ENCODE measurements around the gene CPNE7.

CPNE7 gene

DNA sequence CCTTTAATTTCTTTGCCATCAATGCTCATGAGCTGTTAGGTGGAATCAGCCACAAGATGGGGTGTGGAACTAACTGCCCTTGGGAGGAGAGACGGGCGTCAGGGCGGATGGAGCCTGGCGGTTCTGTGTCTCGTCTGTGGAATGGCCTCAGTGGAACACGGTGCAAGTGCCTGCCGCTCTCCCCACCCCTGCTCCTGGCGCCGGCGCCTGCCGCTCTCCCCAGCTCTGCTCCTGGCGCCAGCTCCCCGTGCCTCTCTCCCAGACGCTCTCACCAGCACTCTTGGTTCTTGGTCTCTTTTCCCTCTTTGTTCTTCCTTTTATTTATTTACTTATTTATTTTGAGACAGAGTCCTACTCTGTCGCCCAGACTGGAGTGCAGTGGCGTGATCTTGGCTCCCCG is 28.3 kb upstream of the CPNE7 start:
- no peak for DNase-seq (ENCODE audit: low read depth in 1 of 2, low spot score in 1 of 2)
- H3K27ac ChIP-seq (replicated peaks): no peak overlapping the region
- no peak overlapping the region for H3K4me3 ChIP-seq (replicated peaks; ENCODE audit: insufficient read depth, low read length)
- TF ChIP-seq POLR2AphosphoS5 (IDR thresholded peaks at IDR 0.05; ENCODE audit: low read depth) (no peak), SPI1 (IDR thresholded peaks at IDR 0.05; ENCODE audit: borderline replicate concordance, low read depth) (no peak), GABPA (IDR thresholded peaks at IDR 0.05; ENCODE audit: low read depth) (no peak)
- TF ChIP-seq, protein P1, sequence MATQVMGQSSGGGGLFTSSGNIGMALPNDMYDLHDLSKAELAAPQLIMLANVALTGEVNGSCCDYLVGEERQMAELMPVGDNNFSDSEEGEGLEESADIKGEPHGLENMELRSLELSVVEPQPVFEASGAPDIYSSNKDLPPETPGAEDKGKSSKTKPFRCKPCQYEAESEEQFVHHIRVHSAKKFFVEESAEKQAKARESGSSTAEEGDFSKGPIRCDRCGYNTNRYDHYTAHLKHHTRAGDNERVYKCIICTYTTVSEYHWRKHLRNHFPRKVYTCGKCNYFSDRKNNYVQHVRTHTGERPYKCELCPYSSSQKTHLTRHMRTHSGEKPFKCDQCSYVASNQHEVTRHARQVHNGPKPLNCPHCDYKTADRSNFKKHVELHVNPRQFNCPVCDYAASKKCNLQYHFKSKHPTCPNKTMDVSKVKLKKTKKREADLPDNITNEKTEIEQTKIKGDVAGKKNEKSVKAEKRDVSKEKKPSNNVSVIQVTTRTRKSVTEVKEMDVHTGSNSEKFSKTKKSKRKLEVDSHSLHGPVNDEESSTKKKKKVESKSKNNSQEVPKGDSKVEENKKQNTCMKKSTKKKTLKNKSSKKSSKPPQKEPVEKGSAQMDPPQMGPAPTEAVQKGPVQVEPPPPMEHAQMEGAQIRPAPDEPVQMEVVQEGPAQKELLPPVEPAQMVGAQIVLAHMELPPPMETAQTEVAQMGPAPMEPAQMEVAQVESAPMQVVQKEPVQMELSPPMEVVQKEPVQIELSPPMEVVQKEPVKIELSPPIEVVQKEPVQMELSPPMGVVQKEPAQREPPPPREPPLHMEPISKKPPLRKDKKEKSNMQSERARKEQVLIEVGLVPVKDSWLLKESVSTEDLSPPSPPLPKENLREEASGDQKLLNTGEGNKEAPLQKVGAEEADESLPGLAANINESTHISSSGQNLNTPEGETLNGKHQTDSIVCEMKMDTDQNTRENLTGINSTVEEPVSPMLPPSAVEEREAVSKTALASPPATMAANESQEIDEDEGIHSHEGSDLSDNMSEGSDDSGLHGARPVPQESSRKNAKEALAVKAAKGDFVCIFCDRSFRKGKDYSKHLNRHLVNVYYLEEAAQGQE (IDR thresholded peaks at IDR 0.05; ENCODE audit: insufficient replicate concordance, low read depth): no peak
- TF ChIP-seq, protein P2, sequence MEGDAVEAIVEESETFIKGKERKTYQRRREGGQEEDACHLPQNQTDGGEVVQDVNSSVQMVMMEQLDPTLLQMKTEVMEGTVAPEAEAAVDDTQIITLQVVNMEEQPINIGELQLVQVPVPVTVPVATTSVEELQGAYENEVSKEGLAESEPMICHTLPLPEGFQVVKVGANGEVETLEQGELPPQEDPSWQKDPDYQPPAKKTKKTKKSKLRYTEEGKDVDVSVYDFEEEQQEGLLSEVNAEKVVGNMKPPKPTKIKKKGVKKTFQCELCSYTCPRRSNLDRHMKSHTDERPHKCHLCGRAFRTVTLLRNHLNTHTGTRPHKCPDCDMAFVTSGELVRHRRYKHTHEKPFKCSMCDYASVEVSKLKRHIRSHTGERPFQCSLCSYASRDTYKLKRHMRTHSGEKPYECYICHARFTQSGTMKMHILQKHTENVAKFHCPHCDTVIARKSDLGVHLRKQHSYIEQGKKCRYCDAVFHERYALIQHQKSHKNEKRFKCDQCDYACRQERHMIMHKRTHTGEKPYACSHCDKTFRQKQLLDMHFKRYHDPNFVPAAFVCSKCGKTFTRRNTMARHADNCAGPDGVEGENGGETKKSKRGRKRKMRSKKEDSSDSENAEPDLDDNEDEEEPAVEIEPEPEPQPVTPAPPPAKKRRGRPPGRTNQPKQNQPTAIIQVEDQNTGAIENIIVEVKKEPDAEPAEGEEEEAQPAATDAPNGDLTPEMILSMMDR (IDR thresholded peaks at IDR 0.05; ENCODE audit: insufficient read depth, low read length): no peak
- no peaks in the 10 kb centered on the region for H3K27me3 ChIP-seq (ENCODE audit: insufficient read depth, poor library complexity, severe bottlenecking)

DNA sequence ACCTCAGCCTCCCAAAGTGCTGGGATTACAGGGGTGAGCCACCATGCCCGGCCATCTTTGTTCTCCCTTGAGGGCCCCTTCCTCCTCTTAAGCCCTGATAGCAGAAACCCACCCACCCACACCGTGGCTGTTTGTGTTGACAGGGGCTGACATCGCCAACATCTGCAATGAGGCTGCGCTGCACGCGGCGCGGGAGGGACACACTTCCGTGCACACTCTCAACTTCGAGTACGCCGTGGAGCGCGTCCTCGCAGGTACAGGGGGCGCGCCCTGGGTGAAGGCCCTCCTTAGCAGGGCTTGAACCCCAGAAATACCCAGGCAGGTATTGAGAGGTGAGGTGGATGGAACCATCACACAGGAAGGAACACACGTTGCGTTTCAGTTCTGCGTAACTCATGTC is 27.7 kb upstream of the CPNE7 start:
- Histone ChIP-seq H3K4me3 (replicated peaks; ENCODE audit: insufficient read depth, low read length) (no peak overlapping the region), H3K27me3 (ENCODE audit: insufficient read depth, poor library complexity, severe bottlenecking) (no peaks in the 10 kb centered on the region), H3K27ac (replicated peaks) (no peak overlapping the region)
- DNase-seq (ENCODE audit: low read depth in 1 of 2, low spot score in 1 of 2): no peak
- TF ChIP-seq, protein P2 (IDR thresholded peaks at IDR 0.05; ENCODE audit: insufficient read depth, low read length): no peak
- TF ChIP-seq SPI1 (IDR thresholded peaks at IDR 0.05; ENCODE audit: borderline replicate concordance, low read depth): no peak
- TF ChIP-seq GABPA (IDR thresholded peaks at IDR 0.05; ENCODE audit: low read depth): no peak
- TF ChIP-seq, protein P1 (IDR thresholded peaks at IDR 0.05; ENCODE audit: insufficient replicate concordance, low read depth): no peak
- TF ChIP-seq POLR2AphosphoS5 (IDR thresholded peaks at IDR 0.05; ENCODE audit: low read depth): no peak

DNA sequence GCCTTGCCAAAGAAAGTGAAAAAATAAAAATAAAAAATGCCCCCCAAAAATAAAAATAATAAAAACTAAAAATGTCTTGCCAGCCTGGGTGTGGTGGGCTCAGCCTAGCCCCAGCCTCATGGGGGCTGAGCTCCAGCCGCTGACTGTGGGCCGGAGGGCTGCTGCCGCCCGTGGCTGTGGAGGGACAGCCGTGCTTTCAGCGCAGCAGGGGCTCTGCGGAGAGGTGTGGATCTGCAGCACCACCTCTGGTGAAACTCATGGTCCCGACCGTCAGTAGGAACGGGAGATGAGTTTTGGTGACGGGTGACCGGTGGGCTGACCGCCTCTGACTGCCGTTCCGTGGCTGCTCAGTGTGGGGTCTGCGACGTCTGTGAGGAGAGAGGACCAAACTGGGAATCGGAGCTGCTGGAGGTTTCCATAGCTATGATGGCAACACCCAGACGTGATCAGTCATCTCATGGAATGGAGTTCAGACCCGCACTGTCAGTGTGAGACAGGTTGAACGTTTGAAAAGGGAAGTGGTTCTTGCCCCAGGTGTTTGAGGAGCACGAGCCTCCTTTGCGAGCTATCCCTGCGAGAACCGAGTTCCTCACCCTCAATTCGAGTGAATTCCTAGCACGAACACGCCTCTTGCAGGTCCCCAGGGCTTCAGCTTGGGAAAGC is 27.1 kb upstream of the CPNE7 start:
- TF ChIP-seq, protein P2 (IDR thresholded peaks at IDR 0.05; ENCODE audit: insufficient read depth, low read length): no peak
- TF ChIP-seq, protein P1 (IDR thresholded peaks at IDR 0.05; ENCODE audit: insufficient replicate concordance, low read depth): no peak
- TF ChIP-seq GABPA (IDR thresholded peaks at IDR 0.05; ENCODE audit: low read depth): no peak
- TF ChIP-seq POLR2AphosphoS5 (IDR thresholded peaks at IDR 0.05; ENCODE audit: low read depth): no peak
- no peak for TF ChIP-seq SPI1 (IDR thresholded peaks at IDR 0.05; ENCODE audit: borderline replicate concordance, low read depth)
- Histone ChIP-seq H3K4me3 (replicated peaks; ENCODE audit: insufficient read depth, low read length) (no peak overlapping the region), H3K27me3 (ENCODE audit: insufficient read depth, poor library complexity, severe bottlenecking) (no peaks in the 10 kb centered on the region), H3K27ac (replicated peaks) (no peak overlapping the region)
- no peak for DNase-seq (ENCODE audit: low read depth in 1 of 2, low spot score in 1 of 2)
